ENCODE data around the gene IL25. TPM values are rescaled to one million over a fixed set of nuclear protein-coding genes. Genes with fewer than 3 reads are reported as not detected.

Gene IL25
- total RNA-seq, result not detected in 2 replicates

DNA sequence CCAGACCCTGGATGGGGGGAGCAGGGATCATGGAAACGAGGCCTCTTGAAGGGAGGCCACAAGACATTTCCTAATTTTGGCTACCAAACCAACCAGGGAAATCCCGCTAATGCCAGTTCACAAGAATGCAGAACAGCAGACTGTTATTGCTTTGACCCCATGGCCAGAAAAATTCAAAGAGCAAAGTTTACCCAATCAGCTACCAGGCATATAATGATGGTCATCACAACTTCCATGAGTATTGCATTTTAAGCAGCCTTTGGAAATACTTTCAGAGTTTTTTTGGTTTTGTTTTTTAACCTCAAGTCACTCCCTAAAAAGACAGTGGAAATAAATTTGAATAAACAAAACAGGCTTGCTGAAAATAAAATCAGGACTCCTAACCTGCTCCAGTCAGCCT lies at the start of gene IL25:
Gene IL25, plus strand, starts transcription at position 301 of the 400 bp plus-strand sequence.

DNA sequence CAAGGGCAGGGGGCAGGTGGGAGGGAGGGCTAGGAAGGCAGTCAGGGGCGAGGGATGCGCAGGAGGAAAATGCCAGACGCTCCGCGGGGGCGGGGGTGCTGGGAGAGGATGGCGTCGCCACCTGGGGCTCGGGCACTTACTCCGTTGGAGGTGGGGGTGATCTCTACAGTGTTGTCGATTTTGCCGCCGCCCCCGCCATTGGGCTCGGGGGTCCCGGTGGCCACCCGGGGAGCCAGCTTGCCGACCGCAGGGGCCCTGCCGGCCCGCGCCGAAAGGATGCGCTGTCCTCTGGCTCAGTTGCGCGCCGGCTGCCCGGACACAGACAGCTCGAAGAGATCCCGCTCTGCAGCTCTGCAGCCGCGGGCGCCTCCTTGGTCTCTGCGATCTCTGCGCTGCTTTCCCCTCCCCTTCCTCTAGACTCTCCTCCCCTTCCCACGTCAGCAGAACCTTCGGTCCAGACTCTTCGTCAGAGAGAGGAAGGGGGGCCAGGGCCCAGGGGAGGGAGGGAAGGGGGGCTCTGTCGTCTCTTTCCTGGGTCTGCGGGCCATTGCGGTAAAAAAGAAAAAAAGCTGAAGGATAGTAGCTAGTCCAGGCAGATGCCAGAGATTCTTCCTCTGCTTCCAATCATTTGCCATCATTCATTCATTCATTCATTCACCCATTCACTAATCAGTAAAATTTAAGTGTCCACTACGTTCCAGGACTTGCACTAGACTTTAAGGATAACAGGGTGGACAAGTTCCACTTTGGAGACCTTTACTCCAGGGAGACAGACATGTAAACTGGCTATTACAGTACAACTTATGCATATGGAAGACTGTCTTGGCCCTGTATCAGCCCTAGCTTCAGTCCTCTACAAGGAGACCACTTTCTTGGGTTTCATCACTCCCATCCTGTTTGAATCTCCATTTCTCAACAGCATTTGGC lies 19.8 kb upstream of the IL25 start, which contains the start of gene SLC22A17:
Gene SLC22A17, minus strand, starts transcription at position 382 of the 927 bp plus-strand sequence.

DNA sequence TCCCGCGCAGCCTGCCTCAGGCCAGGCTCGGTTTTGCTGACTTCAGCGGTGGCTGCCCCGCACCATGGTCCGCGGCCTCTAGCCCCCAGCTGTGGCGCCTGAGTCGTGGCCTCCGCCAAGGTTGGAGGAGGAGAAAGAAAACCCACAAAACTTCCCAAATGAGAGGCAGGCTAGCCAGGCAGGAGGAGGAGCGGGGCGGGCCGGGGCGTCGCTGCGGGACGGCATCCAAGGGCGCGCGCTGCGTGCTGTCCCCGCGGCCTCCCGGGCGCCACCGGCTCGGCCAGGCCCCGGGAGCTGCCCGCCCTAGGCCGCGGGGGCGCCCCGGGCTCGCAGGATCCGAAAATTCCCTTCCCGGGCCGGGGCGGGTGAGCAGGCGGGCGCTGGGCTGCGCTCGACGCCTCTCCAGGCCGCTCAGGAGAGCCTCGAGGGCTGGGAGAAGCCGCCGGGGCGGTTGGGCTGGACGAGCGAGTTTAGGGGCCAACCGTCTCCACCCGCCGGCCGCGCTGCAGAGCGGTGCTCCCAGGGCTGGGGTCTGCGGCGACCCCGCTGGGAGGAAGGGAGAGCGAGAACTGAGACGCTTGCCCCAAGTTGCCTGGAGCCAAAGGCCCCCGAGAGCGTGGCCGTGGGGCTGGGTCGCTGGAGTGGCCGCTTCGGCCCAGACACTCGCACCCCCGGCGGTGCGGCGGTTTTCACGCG lies 7.4 kb upstream of the IL25 start, which contains the start of gene EFS:
Gene EFS, minus strand, starts transcription at position 137 of the 696 bp plus-strand sequence. CDS start 147 bp downstream, outside the sequence.

DNA sequence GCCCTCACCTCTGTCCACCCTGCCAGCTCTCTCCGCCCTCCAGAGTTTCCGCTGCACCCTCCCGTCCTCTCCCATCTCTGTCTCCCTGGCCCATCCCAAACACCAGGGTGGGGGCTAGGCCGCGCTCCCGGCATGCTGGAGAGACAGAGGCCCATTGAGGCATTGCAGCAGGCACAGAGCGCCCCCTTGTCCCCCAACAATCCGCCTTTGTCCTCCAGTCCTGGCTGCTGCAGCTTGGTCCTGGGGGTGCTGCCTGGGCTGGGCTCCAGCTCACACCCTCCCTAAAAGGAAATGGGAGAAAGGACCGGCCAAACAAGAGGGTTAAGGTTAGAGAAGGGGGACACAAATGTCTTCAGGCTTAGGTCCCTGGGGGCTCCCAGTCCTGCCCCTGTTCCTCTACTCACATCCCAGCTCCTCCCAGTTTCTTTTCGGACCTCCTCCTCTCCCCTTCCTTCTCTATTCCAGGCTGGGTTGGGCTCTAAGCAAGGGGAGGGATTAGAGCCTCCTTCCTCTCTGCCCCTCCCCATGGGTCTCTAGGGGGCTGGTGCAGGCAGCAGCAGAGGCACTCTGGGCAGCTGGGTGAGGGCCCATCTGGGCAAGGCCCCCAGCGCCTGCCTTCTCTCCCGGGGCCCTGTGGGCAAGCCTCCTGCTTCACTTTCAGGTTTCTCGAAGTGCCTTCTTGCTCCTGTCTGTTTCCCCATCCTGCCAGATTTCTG lies 4.0 kb downstream of the IL25 start, which contains the start of gene CMTM5:
Gene CMTM5, plus strand, starts transcription at position 565 of the 716 bp plus-strand sequence. CDS start 206 bp downstream, outside the sequence.

DNA sequence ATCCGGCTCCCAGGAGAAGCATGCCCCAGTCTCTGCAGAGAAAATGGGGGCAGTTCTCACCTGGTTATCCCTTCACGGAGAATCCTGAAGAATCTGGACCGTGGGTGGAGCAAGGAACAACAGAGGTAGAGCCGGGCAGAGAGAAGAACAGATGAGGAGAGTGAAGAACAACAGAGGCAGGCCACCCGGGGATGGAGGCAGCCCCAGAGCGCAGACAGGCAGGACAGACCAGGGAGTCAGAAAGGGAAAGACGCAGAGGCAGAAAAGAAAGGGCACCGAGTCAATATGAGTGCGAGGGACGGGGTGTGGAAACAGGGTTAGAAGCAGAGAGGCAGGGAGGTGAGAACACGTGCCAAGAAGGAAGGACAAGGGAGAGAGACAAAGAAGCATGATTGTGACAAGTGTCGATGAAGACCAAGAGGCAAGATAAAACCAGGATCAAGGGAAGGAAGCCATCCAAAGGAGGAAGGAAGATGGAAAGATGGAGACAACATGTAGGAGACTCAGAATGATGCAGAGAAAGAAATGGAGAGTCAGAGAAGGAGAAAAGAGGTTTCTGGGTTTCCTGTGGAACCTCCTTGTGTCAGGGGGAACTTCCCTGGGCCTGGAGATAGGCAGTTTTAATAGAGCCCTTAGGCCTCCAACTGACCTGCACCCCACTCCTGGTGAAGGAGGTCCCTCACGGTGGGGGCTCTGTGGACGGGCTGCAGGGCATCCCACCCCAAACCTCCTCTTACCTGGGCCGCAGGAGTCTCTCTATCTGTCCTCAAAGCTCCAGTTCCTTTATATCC lies 35.1 kb downstream of the IL25 start, which contains the start of gene MYH6:
Gene MYH6, minus strand, starts transcription at position 758 of the 791 bp plus-strand sequence. CDS start 1,050 bp downstream, outside the sequence.

Other genes with a start within 250 kb of the IL25 start
- gene SLC7A8, start 189.1 kb upstream of the IL25 start, total RNA-seq, result 2.4 and 5.5 TPM in 2 replicates
- not detected in 2 replicates for gene RNF212B, start 134.9 kb upstream of the IL25 start, total RNA-seq
- gene HOMEZ, start 86.7 kb upstream of the IL25 start, total RNA-seq, result 7.2 and 8.2 TPM in 2 replicates
- gene PPP1R3E, start 70.0 kb upstream of the IL25 start, total RNA-seq, result 3.1 and 3.4 TPM in 2 replicates
- gene BCL2L2, start 66.0 kb upstream of the IL25 start, total RNA-seq, result 16.8 and 21.2 TPM in 2 replicates
- gene PABPN1, start 51.4 kb upstream of the IL25 start, total RNA-seq, result 54.8 and 64.1 TPM in 2 replicates
- gene SLC22A17, start 19.9 kb upstream of the IL25 start, total RNA-seq, result 1.5 and 8.7 TPM in 2 replicates
- 6.3 and 7.7 TPM in 2 replicates for gene EFS, start 7.6 kb upstream of the IL25 start, total RNA-seq
- not detected in 2 replicates for gene CMTM5, start 4.2 kb downstream of the IL25 start, total RNA-seq
- gene MYH6, start 35.5 kb downstream of the IL25 start, total RNA-seq, result not detected in 2 replicates
- under 0.01 TPM in 1 of 2 replicates, not detected in the other for gene MYH7, start 62.9 kb downstream of the IL25 start, total RNA-seq
- gene NGDN, start 96.9 kb downstream of the IL25 start, total RNA-seq, result 50.1 and 75.9 TPM in 2 replicates
- gene ZFHX2, start 179.0 kb downstream of the IL25 start, total RNA-seq, result under 0.01 and 0.24 TPM in 2 replicates
- gene THTPA, start 183.5 kb downstream of the IL25 start, total RNA-seq, result 5.5 and 6.7 TPM in 2 replicates
- gene AP1G2, start 195.0 kb downstream of the IL25 start, total RNA-seq, result 37.3 and 56.4 TPM in 2 replicates
- not detected in 2 replicates for gene JPH4, start 206.0 kb downstream of the IL25 start, total RNA-seq

Measured in tracheal epithelial cell (primary cell).